GM18511 (cell line): ENCODE results near the gene TBC1D30.

Experiments
- ATAC-seq: cut with Tn5 transposase; IDR thresholded peaks from one replicate; pipeline ENCODE4 v1.9.1; 2021; ENCODE audit warnings: mild to moderate bottlenecking, moderate library complexity; ENCODE audit not compliant: unreplicated experiment

TBC1D30 gene

DNA sequence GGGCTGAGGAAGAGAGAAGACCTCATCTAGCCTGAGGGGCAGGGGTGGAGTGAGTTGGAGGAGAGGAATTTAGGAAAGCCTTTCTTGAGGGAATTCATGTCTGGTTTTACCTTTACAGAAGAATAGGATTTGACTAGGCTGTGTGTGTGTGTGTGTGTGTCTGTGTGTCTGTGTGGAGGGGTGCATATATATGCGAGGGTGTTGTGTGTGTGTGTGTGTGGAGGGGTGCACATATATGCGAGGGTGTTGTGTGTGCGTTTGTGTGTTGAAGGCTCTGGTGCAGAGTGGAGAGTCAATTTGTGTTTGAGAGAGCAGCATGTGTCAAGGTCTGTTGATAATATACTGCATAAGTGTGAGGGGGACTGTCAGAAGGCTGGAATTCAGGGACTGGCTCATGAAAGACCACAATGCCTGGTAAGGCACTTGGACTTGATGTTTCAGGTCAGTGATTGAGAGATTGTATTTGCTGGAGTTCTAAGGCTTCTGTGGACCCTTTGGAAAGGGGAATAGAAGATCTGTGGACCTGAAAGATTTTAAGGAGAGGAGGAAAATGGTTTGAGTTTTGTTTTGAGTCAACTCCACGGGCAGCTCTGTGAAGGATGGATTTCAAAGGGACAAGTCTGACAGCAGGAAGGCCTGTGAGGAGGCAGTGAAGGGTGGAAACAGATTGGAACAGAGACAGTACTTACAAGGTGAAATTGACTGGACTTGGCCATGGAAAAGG is 34.6 kb downstream of the TBC1D30 start:
- ATAC-seq: no peak

GRCh38 chr12:64860446-64860998 is 36.1 kb downstream of the TBC1D30 start:
- ATAC-seq: no peak

- no peak for ATAC-seq
These were observed 39.9 kb downstream of the TBC1D30 start for GRCh38 chr12:64864319-64864718.

GRCh38 chr12:64875186-64875585 is 50.7 kb downstream of the TBC1D30 start:
- ATAC-seq: no peak

- ATAC-seq: peak; percentile 12
These were observed 52.1 kb downstream of the TBC1D30 start for GRCh38 chr12:64876388-64877071.

DNA sequence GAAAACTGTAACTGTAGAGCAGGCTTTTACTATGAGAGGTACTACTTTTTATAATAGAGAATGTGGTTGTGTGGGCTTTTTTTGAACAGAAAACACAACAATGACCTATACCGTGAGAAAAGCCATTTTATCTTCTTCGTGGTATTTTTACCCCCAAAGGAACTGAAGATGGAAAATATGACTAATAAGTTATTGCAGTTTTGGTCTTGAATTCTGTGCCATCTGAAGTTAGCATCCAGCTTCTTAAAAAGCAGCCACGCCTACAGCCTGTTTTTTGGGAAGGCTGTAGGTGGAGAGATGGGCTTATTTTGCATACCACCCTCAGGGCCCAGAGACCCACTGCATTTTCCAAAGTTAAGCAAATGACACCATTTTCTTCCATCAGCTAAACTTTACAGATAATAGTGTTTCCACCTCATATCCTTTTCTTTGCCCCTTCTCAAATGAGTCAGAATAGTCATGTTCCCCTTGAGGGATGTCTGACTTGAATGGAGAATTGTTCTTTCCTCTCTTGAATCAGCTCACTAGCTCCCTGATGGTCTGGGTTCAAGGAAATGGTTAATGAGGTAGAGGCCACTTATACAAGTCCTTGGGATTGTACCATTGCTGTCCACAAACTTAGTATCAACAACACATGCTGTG is 53.0 kb downstream of the TBC1D30 start:
- ATAC-seq: peak; percentile 91

DNA sequence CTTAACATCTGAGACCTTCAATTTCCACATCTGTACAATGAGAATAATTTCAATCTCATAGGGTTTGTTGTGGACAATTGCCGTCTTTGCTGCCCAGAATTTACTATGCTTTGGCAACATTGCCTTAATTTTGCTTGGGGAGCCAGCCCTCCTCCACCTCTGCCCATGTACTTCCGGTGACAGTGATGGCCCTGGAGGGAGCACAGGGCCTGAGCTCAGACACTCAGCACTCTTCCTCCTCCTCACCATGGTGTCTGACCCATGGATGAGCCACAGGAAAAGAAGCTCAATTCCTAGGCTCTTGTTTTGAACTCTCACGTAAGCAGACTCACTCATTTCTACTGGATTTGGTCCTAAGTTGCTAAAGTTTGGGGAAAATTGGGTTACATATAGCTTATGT is 58.2 kb downstream of the TBC1D30 start:
- ATAC-seq: no peak

GRCh38 chr12:64883264-64884163 is 59.1 kb downstream of the TBC1D30 start:
- ATAC-seq: no peak

DNA sequence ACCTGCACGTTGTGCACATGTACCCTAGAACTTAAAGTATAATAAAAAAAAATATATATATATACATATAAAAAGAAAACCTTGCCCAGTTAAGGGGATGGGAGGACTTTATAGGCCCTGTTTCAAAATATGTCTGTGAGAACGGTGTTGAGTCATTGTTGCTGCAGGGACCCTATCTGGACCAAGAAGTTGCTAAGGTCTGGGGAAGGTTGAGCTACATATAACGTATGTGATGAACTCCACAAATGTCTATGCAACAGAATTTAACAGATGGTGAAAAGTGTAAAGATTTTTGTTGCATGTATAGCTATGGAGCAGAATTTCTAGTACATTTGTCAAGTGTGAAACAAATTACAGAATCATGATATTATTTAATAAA is 59.7 kb downstream of the TBC1D30 start:
- no peak for ATAC-seq

DNA sequence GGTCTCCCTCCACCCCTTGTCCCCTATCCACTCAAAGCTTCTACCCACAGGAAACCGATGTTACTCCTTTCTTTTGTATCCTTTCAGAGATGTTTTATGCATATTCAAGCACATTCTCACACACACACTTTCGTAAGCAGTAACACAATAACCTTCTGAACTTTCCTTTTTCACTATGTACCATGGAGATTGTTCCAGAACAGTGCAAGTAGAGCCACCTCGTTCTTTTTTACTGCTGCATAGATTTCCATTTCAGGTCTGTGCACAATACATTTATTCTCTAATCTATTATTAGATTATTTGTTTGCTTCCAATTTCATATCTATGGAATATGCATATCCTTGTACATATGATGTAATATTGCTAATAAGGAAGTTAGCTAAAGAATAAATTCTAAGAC is 60.3 kb downstream of the TBC1D30 start:
- no peak for ATAC-seq

DNA sequence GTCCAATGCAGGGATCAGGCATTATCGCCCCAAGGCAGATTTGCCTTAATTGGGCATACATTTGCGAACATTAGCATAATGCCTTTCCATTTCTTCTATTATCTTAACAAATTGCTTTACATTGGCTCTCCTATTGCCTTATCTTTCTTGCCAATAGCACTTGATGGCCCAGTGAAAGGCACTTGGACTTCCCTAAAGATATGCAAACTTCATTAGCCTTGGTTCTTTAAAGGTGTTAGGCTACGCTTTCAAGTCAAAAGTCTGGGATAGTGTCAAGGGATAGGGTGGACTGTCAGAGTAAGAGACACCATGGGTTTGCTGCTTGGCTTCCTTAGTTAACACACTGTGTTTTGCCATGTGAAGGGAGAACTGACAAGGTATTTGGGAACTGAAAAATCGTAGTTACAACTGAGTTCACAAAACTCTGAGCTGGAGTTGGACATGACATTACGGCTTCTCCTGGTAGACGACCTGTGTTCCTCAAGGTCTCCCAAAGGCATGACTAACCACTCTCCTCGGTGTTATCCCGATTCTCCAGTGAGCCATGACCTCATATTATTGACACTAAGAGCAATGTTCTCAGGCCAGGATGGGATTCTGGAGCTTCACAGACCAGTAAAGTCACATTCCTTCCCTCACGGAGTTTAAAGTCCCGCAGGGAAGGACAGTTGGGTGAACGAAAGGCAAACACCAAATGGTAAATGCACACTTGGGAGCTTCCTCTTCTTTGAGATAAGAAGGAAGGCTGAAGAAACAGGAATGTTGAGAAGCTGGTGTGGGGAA is 65.2 kb downstream of the TBC1D30 start:
- ATAC-seq: no peak

DNA sequence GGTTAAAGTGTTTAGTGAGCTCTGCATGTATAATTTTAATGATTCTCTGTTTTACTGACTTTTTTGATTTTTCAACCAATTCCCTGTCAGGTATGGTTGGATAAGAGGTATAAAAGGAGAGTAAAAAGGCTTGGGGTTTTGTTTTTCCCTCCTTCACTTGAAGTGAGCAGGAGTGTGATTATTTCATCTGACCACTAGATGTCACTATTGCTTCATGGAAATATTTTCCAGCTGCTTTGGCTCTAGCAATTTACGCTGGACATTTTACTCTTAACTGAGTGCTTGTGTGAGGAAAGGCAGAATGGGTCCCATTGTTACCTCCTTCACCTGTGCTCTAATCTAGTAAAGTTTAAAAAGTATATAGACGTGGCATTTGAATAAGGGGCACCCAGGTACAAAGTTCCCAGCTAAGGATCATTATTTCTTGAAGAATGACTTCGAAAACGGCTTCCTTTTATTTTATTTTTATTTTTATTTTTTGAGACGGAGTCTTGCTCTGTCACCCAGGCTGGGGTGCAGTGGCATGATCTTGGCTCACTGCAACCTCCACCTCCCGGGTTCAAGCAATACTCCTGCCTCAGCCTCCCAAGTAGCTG is 66.5 kb downstream of the TBC1D30 start:
- ATAC-seq: no peak

- ATAC-seq: no peak
These were observed 67.2 kb downstream of the TBC1D30 start for GRCh38 chr12:64891629-64892028.

DNA sequence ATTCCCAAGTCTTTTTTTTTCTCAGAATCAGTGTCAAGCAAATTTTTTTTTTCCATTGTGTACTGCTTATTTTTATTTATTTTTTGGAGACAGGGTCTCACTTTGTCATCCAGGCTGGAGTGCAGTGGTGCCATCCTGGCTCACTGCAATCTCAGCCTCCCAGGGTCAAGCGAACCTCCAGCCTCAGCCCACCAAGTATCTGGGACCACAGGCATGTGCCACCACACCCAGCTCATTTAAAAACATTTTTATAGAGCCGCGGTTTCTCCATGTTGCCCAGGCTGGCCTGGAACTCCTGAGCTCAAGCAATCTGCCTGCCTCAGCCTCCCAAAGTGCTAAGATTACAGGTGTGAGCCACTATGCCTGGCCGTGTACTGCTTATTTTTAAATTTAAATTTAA is 68.1 kb downstream of the TBC1D30 start:
- no peak for ATAC-seq

DNA sequence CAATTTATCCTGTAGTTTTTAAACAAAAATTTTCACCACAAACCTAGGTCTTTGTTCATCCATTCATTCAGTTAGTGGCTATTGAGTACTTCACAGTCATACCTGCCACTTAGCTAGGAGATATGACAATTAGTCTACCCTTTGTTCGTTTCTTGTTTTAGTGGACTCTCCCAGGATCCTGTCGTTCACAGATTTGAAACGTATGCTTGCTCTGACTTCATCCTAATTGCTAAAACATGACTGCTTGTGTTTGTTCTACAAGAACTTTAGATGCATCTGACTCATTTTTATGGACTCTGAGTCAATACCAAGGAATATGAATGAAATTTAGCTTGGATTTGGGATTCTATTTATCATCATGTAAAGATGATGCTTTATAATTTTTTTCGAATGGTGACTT is 69.5 kb downstream of the TBC1D30 start:
- no peak for ATAC-seq

DNA sequence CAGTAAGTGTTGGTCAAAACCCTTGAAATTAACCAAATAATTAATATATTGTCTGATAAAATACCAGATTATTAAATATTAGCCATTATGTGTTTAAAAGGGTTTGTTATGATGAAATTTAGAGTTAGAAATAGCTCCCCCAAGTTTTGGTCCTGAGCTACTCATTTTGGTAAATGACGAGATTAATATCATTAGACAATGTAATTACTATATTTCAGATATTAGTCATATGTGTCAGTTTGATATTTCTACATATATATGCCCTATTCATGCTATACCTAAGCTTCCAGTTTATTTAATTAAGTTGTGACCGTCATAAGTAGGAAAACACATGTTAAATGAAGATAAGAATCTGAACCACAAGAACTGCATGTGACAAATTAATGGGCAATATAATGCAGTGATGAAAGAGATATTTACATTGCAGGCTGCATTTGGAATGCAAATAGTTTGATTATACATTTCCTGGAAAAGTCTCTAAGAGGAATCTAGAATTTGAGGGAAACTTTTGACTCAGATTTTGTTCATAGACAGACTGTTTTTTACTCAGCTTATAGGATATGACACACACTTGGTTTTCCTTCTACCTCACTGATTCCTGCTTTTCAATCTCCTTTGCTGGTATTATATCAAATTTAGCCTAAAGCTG is 70.5 kb downstream of the TBC1D30 start:
- no peak for ATAC-seq

DNA sequence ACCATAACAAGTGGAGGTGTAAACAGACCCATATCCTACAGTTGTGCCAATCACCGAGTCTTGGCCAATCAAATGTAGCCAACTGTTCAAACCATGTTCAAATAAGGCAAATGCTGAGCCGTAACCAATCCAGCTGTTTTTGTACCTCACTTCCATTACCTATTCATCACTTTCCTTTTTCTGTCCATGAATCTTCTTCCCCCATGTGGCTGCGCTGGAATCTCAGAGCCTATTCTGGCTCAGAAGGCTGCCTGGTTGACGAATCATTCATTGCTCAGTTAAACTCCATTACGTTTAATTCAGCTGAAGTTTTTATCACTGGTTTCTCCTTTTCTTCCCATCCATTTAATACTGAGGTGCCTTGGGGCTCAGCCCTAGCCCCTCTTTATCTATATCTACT is 71.1 kb downstream of the TBC1D30 start:
- ATAC-seq: no peak

DNA sequence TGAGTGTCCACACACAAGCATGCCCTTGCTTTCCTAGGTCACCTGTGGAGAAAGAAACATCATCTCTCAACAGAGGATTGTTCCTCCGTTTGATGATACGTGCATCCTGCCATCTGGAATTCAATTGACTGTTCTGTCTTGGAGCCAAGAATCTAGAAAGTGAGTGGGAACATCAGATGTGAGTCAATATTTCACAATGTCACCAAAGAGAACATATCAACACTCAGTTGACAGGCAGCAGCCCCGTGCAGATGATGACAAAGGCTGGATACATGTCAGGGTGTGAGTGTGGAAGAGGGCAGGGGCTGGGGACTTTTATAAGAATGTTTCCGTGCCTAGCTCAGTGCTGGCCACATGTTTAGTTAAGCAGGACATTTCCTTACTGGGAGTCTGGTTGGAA is 76.1 kb downstream of the TBC1D30 start:
- ATAC-seq: no peak

DNA sequence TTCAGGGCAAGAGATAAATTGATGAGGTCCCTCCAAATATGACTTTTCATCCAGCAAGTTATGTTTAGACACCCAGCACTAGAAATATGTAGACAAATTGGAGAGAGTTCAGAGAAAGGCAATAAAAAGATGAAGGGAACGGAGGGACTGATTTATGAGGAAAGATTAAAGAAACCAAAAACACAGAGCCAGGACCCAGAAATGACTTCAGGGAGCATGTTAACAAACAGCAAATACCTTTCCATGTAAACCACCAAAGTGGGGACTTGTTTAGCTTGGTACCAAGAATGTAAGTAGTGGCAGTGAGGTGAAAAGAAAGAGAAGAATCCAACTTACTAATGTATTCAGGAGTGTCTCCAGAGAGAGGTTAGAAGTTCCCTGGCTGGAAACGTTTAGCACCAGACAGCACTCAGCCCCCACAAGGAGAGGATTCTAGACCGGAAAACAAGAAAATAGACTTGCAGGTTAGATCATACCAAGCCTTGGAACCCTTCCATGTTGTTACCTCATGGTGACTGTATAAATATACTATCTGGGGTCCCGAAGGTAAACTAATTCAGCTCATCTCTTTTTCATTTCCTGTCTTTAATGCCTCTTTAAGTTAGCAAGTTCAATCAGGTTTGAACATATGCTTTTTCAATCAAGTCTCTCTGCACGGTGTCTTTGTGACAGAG is 79.2 kb downstream of the TBC1D30 start:
- no peak for ATAC-seq
